ENCODE results near the gene ATP11A.
A peak's percentile ranks its signal among the peaks of the same experiment; 100 is the strongest.
"Not testable (repeated sequence)": the region's sequence is repeated elsewhere in the genome, so short reads cannot be mapped to it uniquely, and the experiment has no call there.

Gene ATP11A

DNA sequence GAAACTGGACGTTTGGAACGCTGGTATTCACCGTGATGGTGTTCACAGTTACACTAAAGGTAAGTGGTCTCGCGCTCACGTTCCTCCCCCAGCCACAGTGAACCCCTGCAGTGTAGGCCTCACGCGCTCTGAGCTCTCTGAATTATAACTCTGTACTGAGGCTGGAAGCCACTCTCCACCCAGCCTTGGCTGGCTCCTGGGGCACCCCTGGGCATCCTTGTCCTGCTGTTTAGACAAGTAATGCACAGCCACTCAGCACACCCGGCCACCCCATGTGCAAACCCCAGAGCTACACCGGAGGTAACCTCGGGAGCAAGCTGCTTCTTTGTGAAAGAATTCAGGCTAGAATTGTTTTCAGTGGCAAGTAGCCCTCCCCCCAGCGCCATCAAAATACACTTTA is 181.9 kb downstream of the ATP11A start:
- no peak for DNase-seq

DNA sequence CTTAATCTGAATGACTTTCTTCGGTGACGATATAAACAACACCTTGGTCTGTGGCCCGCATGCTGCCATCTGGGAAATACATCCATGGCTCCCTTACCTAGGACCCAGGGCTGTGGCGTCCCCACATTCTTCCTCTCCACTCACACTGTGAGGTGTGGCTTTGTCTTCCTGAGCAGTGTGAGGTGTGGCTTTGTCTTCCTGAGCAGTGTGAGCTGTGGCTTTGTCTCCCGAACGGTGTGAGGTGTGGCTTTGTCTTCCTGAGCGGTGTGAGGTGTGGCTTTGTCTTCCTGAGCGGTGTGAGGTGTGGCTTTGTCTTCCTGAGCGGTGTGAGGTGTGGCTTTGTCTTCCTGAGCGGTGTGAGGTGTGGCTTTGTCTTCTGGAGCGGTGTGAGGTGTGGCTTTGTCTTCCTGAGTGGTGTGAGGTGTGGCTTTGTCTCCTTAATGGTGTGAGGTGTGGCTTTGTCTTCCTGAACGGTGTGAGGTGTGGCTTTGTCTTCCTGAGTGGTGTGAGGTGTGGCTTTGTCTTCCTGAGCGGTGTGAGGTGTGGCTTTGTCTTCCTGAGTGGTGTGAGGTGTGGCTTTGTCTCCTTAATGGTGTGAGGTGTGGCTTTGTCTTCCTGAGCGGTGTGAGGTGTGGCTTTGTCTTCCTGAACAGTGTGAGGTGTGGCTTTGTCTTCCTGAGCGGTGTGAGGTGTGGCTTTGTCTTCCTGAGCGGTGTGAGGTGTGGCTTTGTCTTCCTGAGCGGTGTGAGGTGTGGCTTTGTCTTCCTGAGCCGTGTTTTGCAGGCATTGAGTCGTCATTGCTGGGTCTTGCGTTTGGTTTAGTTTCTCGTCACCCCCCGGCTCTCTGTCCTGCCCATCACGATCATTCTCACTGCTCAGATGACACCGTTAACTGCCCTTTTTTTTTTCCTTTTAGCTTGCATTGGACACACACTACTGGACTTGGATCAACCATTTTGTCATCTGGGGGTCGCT is 183.1 kb downstream of the ATP11A start:
- not testable (repeated sequence) for DNase-seq

DNA sequence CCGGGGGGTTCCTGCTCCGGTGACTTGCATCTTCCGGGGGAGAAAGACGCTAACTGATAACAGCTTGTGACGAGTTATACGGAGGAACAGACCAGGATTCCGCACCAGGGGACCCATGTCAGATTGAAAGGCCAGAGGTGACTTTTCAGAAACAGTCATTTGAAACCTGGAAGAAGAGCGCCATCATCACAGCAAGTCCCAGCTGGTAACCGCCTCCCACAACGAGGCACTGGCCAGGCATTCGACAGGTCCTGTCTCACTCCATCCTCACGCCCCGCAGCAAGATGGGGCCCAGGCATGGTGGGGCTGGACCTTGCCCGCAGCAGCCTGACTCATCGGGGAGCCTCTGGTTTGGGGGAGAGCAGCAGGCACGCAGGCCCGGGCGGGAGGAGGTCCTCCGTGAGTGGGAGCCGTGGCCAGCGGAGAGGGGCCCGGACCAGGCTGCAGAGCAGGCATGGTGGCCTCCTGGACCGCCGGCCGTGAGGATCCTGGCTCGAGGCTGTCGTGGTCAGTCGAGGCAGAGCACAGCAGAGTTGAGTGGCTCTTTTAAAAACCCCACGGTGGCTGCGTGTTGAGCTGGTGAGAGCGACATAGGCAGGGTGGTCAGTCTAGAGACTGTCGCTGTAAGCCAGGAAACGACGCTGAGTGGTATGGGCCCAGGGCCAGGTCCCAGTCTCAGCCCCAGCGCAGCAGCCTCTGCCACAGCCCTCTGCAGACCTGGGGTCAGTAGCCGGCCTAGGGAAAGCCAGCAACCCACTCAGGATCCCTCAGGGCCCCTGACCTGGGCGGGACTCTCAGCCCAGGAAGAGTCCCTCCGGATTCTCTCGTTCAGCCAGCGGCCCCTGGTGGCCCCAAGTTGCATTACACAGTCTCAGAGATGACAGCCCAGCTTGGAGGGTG is 184.3 kb downstream of the ATP11A start:
- peak; percentile 80 for DNase-seq

DNA sequence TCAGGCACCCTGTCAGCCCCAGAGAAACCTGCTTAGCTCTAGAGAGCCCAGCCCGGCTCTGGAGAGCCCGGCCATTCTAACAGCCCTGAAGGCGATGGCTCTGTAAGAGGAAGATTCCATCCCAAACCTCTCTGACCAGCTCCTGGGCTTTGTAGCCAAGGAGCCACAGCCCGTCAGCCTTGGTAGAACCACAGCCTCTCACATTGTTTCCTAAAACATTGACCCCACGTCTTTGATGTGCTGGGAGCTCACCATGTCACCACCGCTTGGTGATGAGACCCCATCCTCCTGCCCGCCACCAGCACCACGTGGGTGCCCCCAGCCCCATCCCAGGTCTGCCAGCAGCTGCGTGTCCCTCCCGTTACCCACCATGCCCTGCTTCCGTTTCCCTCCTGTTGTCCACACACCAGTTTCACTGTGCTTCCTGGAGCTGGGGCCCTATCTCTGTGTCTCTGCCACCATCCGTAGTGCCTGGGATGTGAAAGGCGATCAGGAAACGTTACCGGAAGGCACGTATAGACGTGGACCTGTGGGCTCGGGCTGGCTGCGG is 185.0 kb downstream of the ATP11A start:
- no peak for DNase-seq

DNA sequence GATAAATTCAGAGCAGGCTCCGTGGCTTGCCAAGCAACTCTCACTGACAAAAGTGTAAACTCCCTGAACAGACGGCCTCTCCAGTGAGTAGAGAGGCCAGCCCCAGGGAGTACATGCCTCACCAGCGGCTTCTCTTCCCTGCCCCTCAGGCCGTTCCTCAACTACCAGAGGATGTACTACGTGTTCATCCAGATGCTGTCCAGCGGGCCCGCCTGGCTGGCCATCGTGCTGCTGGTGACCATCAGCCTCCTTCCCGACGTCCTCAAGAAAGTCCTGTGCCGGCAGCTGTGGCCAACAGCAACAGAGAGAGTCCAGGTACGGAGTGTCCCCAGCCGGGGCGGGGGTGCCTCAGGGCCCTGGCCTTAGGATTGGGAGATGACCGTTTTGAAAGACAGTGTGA is 185.8 kb downstream of the ATP11A start:
- no peak for DNase-seq

DNA sequence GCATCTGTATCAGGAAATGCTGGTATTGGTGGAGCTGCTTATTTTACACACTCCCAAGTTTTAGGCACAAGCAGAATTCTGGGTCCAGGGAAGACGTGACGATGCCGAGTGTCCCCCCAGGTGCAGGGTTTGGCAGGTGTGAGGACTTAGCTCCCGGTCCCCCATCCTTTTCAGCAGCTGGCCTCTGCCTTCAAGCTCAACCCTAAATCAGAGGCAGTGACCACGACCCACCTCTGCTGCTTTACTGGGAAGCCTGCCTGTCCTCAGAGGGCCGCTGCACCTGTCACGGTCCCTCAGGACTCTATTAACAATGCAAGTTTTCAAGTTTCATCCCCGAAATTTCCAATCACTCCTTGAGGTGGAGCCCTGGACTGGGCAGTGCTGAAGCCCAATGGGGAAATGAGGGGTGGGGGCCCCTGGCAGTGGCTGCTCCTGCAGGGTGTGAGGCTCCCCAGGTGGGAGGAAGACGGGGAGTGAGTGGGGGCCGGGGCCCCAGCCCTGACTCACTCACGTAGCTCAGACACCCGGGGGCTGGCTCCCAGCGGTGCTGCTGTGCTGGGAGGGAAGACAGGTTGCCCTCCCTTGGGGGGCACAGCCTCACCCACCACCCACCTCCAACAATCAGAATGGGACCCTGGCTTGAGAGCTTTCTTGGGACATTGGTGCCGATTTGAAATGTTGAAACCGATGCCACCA is 186.6 kb downstream of the ATP11A start:
- DNase-seq = no peak

DNA sequence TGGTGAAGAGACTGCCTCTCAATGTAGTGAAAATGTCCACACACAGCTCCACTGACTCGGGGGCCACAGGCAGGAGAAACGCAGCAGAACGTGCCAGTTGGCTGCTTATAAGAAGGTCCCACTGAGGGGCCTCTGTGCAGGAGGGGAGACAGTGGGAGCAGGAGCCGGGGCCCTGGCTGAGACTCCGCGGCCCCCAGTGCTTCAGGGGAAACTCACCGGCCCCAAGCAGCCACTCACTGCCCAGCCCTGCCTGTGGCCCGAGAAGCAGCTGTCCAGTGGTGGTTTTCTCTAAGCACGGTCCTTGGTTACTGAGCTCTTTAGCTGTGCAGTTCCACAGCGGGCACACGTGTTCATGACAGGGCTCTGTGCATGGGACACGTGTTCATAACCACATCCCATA is 187.2 kb downstream of the ATP11A start:
- DNase-seq = no peak

DNA sequence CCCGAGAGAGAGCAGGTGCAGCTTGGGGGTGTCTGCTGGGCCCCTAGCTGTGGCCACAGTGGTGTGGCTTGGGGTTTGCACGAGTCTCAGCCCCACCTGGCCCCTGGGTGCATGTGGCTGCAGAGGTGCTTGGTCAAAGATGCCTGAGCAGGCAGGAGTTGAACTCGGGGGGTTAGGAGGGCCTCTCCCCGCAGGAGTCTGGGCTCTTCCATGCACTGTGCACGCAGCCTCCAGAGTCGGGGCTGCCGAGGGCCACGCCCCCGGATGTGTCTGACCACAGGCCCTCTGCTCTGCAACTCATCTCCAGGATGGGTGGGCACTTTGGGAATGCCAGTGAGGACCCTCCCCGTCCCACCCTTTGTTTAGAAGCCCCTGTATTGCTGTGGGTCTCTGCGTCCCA is 187.7 kb downstream of the ATP11A start:
- no peak for DNase-seq

DNA sequence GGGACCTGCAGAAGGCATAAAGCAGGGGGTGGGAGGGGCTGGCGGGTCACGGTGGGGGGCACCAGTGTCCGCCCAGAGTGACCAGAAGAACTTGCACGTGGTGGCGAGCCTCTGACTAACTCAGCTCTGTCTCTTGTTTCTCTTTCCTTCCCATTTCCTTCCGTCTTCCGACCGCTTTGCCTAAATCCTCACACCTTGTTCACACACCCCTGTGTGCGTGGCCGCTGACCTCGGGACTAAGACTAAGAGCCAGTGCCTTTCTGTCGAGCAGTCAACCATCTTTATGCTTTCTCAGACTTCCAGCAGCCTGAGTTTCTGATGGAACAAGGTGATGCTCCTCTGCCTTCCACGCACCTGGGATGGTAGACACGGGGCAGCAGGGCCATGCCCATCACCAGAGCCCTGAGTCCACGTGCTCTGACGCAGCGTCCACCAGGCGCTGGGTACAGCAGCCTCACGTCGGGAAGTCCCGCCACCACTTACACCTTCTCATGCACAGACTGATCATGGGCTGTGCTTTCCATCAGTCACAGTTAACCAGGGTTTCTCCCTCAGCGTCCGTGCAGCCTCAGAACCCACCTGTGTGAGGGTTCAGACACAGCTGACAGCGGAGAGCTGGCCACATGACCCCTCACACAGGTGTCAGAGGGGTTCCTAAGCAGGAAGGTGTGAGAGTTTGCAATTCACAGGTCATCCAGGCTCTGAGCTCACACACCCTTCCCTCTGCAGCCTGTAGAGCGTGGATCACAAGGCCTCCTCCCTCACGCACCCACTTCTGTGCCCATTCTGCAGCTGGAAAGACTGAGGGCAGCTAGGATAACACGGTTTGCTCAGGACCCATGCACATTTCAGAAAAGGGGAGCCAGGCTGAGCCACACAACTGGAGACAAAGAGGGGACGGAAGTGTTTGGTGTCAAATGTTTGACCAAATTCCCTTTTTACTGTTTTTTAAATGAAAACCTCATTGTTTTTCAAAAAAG is 188.4 kb downstream of the ATP11A start:
- DNase-seq = no peak

DNA sequence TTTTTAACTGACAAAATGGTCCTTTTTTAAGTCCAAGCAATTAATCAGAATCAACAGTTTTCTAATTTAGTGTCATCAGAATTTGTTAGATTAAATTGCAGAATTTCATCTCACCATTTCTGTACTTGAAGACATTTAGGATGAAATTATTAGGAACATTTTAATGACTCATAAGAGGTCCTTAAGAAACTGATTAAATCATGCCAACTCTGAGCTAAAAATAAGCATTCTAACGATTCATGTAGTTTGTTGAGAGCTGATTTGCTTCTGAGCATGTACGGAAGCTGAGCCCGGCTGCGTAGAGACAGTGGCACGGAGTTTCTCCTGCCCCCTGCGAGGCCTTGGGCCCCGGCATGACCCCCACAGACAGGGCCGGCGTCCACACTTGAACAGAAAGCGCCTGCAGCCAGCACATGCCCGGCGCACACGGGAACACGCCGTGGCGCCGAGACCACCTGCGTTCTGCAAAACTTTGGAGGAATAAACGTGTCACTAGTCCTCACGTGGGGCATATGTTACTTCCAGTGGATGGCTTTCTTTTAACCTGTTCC is 189.5 kb downstream of the ATP11A start:
- DNase-seq = no peak

DNA sequence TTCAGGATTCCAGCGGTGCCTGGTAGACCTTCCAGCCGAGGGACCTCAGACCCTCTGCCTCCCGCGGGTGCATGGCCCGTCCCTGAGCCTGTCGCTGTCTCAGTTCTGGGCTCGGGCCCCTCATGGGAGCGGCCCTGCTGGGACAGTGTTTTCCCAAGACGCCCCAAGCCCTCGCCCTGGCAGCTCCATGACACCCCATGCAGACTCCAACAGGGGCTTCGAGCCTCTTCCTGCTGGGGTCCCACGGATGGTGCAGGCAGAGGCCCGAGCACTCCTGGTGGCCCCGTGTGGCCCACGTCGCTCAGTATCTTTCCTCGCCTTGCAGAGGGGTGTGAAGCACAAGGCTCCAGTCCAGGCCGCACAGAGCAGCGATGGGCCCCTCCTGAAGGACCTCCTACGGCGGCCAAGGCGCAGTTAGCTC is 190.4 kb downstream of the ATP11A start:
- no peak for DNase-seq

DNA sequence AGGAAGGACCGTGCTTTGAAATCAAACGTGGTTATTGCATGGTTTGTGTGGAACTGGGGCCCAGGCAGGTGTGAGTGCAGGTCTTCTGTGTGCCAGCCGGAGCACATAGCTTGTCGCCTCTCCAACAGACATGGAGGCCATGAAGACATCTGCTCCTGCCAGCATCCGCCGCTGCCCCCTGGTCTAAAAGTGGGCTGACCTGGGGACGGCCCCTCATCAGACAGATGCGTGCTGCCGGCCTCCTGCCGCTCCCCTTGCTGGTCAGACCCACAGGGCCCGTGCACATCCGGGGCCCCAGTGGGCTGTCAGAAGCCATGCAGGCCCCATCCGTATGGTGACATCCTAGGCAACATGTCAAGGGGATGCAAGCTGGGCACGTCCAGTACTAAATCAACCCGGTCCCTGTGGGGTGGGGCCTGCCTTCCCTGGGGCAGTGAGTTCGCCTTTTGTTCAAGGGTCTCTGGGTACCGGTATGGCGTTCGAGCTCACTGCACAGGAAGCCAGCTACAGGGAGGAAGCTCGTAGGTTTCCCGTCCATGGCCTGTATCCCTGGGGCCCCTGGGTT is 191.2 kb downstream of the ATP11A start:
- DNase-seq = no peak

DNA sequence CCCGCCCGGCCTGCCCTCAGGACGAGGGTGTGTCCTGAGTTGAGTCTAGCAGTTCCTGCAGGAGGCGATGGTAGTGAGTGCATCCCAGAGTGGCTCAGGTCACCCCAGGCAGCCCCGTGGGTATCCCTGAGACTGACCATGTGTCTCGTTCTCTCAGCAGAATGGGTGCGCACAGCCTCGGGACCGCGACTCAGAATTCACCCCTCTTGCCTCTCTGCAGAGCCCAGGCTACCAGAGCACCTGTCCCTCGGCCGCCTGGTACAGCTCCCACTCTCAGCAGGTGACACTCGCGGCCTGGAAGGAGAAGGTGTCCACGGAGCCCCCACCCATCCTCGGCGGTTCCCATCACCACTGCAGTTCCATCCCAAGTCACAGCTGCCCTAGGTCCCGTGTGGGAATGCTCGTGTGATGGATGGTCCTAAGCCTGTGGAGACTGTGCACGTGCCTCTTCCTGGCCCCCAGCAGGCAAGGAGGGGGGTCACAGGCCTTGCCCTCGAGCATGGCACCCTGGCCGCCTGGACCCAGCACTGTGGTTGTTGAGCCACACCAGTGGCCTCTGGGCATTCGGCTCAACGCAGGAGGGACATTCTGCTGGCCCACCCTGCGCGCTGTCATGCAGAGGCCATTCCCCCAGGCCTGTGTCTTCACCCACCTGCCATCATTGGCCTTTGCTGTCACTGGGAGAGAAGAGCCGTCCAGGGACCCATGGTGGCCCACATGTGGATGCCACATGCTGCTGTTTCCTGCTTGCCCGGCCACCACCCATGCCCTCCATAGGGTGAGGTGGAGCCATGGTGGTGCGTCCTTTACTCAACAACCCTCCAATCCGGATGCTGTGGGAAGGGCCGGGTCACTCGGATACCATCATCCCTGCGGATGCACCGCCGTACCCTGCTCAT is 192.1 kb downstream of the ATP11A start:
- no peak for DNase-seq

DNA sequence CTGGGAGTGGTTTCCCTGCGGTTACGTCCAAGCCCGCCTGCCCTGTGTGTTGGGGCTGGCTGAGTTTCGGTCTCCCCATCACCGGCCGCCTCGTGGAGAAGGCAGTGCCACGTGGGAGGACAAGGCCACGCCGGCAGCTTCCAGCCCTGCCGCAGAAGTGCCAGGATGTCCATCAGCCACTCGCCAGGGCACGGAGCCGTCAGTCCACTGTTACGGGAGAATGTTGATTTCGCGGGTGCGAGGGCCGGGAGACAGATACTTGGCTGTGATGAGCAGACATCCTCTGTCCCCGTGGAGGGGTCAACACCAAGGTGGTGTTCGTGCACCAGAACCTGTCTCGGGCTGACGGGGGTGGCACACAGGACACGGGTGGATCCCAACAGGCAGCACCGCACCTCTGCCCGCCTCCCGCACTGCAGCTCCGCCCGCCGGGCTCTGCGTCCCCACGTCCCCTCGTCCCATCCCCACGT is 192.8 kb downstream of the ATP11A start:
- no peak for DNase-seq

DNA sequence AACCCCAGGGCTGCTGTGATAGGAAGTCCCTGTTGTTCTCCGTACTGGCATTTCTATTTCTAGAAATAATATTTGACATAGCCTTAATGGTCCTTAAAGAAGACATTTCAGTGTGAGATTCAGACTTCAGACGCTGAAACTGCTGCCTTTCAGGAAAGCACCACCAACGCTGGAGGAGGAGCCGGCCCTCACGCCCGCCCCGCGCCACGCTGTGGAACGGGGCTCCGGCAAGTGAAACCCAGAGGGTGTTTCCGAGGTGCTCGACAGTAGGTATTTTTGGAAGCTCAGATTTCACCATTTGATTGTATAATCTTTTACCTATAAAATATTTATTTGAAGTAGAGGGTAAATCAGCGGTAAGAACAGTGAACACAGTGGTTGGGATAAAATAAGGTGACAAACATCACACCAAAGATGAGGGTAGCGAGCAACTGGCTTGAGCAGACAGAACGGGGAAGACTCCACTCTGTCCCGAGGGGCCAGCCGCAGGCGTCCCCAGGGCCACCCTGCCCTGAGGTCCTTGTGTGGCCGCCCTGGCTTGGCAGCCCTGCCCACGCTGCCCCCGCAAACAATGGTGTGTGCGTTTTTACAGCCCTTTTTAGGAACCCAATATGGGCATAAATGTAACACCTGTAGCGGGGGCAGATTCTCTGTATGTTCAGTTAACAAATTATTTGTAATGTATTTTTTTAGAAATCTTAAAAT is 193.6 kb downstream of the ATP11A start:
- DNase-seq = no peak

DNA sequence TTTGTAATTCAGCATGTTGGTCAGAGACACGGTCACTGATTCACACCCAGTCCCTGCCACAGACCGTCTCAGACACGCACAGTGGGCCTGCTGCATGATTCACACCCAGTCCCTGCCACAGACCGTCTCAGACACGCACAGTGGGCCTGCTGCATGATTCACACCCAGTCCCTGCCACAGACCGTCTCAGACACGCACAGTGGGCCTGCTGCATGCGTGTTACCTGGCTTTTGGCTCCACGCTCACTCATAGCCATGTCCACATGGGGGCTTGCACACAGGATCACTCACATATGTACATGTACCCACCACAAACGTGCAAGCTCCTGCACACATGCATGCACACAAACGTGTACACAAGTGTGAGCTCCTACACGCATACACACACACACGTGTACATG is 194.9 kb downstream of the ATP11A start:
- not testable (repeated sequence) for DNase-seq

DNA sequence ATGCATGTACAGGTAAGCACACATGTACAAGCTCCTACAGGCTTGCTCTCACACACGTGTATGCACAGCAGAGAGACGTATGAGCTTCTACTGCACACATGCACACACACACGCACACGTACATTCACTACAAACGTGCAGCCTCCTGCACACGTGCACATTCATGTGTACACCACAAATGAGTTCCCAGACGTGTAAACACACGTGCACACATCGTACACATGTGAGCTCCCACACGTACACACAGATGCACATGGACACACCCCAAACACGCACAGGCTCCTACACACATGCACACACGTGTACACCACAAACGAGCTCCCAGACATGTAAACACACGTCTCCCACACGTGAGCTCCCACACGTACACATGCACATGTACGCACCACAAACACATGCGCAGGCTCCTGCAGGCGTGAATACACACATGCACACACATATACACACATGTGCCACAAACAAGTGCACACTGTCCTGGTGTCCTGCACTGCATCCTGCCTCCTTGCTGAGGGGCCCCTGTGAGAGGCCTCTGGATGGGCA is 195.5 kb downstream of the ATP11A start:
- DNase-seq = no peak

DNA sequence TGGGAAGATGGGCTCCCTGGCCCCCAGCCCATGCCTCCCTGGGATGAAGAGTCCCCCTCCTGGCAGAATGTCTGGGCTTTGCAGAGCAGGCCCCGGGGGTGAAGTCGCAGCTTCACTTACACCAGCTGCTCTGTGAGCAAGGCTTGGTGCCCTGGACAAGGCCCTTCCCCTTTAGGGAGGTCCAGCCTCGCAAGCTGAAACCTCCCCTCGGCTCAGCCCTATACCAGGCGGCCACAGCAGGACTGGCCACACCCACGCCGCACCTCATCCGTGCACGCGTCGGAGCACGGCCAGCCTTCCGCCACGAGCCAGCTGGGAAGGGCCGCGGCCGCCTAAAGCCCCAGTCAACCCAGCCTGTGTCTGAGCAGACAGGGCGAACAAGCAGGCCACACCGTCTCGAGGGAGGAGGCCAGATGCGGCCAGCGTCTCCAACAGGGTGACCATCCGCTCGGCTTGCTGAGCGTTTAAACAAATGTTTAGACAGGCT is 196.0 kb downstream of the ATP11A start:
- DNase-seq = peak; percentile 83

All from NCI-H1092 (cell line).